ENCODE data around the gene TMEM63A. TPM values are rescaled to one million over a fixed set of nuclear protein-coding genes. Genes with fewer than 3 reads are reported as not detected.

TMEM63A gene
- total and polyA plus RNA-seq, 10 of the 15 experiments (the other 5 are each of a cell fraction or from before 2014, with no cell fraction given) = 1.3 to 33.5 (median 15.2) TPM

DNA sequence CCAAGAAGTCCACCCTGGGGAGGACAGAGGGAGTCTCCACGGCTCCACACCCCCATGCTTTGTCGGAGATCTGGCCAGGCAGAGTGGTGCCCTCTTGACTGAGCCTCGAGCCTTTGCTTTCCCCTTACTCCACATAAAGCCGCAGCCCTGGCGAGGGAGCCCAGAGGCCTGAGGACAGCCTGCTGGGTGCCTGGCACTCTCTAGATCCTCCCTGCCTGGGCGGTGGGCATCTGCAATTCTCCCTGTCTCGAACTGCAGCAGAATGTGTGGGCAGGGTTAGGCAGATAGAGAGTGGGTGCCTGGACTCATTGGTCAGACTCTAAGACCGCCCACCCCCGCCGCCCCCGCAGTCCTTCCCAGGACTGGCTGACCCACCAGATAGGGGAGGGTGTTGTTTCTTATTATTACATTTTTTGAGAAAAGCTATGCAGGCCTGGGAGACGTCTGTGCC lies 58.3 kb downstream of the TMEM63A start:
- CTCF ChIA-PET = interaction anchor here (0.6 kb wide), 1 partner anchor 15 kb away, joined by 3 read pairs; no protein-coding TSS in a partner anchor

DNA sequence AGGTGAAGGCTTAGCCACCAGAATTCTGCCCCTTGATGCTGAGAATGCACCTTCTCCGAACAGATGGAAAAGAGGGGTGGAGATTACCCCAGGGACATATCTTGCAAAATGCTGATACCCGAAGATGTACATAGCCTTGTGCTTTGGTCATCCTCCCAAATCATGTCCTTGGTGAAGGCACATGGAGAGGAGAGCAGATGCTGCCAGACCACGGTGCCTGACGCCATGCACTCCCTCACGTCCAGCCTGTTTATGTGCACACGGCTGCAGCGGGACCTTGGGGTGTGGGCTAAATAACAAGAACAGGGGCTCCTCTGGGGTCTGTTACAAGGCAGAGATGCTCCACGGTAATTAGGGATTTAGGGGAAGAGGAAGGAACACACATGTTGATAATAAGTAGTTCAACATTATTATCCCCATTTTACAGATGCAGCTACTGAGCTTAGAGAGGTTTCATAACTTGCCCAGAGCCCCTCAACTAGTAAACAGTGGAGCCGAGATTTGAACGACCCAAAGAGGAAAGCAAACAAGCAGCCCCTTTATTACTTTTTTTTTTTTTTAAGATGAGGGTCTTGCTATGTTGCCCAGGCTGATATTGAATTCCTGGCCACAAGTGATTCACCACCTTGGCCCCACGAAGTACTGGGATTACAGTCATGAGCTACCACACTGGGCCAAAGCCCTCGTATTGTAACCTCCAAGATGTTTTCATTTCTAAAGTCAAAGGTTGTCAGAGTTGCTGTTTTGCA lies 59.4 kb downstream of the TMEM63A start:
- H3K27me3 ChIP-seq (replicated peaks in 1 of 2; ENCODE audit: control insufficient read depth in 2 of 2, insufficient read depth in 2 of 2, low read length in 1 of 2) = no peaks in the 10 kb centered on the region
- H4K20me1 ChIP-seq (ENCODE audit: control insufficient read depth, insufficient read depth) = no peaks in the 10 kb centered on the region
- no peak for FAIRE-seq
- BruUV-seq (replicated peaks) = no TSS peak
- H3K79me2 ChIP-seq (ENCODE audit: control insufficient read depth, insufficient read depth, low read length) = no peaks in the 10 kb centered on the region
- no peak overlapping the region for H3K4me3 ChIP-seq
- WGBS (ENCODE audit: insufficient coverage, insufficient replicate concordance, low lambda C conversion rate, missing lambda C conversion rate) = 26% methylated on average over 12 of the region's 12 CpGs
- intact Hi-C loops (cut with micrococcal nuclease; ENCODE audit: unreplicated experiment) (no loop called here), in situ Hi-C loops (cut with MboI) (no loop called here)
- H3K9ac ChIP-seq (ENCODE audit: control insufficient read depth, insufficient read depth, low read length) = no peak overlapping the region
- ChIA-PET RAD21 (ENCODE audit: unreplicated experiment) (no interaction called here), SMC1A (ENCODE audit: uncharacterized antibody, unreplicated experiment) (no interaction called here), CTCF (no interaction called here), POLR2A (interaction anchor here (0.6 to 0.8 kb wide), 3 partner anchors 242 to 1360 kb away, joined by 3 to 4 read pairs (median 3); no protein-coding TSS in a partner anchor)
- no peaks in the 10 kb centered on the region for H3K9me3 ChIP-seq (replicated peaks; ENCODE audit: control insufficient read depth, insufficient read depth, low read length)
- no peak overlapping the region for H3K27ac ChIP-seq (ENCODE audit: control insufficient read depth, insufficient read depth)
- no peak overlapping the region for H3K4me2 ChIP-seq (ENCODE audit: control insufficient read depth, insufficient read depth)
- H3K4me1 ChIP-seq (ENCODE audit: control insufficient read depth, insufficient read depth, low read length) = no peaks in the 10 kb centered on the region
- H2AFZ ChIP-seq (ENCODE audit: control insufficient read depth, low read depth, low read length) = no peak overlapping the region
- no peak for ATAC-seq
- DNase-seq (ENCODE audit: low read depth, low spot score) = no peak
- no peaks in the 10 kb centered on the region for H3K36me3 ChIP-seq (ENCODE audit: control insufficient read depth in 2 of 2, insufficient read depth in 2 of 2, low read length in 1 of 2)
- TF ChIP-seq MTA2 (IDR thresholded peaks at IDR 0.05; ENCODE audit: low read depth) (no peak), CREB1 (IDR thresholded peaks at IDR 0.05; ENCODE audit: low read depth) (no peak), MEF2A (IDR thresholded peaks at IDR 0.05; ENCODE audit: insufficient read depth, low read depth, low read length) (no peak), HDGF (IDR thresholded peaks at IDR 0.05) (no peak), SMAD1 (IDR thresholded peaks at IDR 0.05; ENCODE audit: low read depth, partially characterized antibody) (no peak), RELA (IDR thresholded peaks at IDR 0.05; ENCODE audit: borderline replicate concordance, partially characterized antibody) (no peak), ZNF384 (IDR thresholded peaks at IDR 0.05; ENCODE audit: borderline replicate concordance, low read depth, low read length) (no peak)
- TF ChIP-seq, protein P1, sequence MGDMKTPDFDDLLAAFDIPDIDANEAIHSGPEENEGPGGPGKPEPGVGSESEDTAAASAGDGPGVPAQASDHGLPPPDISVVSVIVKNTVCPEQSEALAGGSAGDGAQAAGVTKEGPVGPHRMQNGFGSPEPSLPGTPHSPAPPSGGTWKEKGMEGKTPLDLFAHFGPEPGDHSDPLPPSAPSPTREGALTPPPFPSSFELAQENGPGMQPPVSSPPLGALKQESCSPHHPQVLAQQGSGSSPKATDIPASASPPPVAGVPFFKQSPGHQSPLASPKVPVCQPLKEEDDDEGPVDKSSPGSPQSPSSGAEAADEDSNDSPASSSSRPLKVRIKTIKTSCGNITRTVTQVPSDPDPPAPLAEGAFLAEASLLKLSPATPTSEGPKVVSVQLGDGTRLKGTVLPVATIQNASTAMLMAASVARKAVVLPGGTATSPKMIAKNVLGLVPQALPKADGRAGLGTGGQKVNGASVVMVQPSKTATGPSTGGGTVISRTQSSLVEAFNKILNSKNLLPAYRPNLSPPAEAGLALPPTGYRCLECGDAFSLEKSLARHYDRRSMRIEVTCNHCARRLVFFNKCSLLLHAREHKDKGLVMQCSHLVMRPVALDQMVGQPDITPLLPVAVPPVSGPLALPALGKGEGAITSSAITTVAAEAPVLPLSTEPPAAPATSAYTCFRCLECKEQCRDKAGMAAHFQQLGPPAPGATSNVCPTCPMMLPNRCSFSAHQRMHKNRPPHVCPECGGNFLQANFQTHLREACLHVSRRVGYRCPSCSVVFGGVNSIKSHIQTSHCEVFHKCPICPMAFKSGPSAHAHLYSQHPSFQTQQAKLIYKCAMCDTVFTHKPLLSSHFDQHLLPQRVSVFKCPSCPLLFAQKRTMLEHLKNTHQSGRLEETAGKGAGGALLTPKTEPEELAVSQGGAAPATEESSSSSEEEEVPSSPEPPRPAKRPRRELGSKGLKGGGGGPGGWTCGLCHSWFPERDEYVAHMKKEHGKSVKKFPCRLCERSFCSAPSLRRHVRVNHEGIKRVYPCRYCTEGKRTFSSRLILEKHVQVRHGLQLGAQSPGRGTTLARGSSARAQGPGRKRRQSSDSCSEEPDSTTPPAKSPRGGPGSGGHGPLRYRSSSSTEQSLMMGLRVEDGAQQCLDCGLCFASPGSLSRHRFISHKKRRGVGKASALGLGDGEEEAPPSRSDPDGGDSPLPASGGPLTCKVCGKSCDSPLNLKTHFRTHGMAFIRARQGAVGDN (IDR thresholded peaks at IDR 0.05) = no peak

More for the DNA sequence above, 58.3 kb downstream of the TMEM63A start:
- Histone ChIP-seq H3K4me1 (ENCODE audit: control insufficient read depth, insufficient read depth, low read length) (no peaks in the 10 kb centered on the region), H4K20me1 (ENCODE audit: control insufficient read depth, insufficient read depth) (no peaks in the 10 kb centered on the region), H3K79me2 (ENCODE audit: control insufficient read depth, insufficient read depth, low read length) (no peaks in the 10 kb centered on the region), H3K9me3 (replicated peaks; ENCODE audit: control insufficient read depth, insufficient read depth, low read length) (no peaks in the 10 kb centered on the region), H2AFZ (ENCODE audit: control insufficient read depth, low read depth, low read length) (no peak overlapping the region), H3K36me3 (ENCODE audit: control insufficient read depth in 2 of 2, insufficient read depth in 2 of 2, low read length in 1 of 2) (no peaks in the 10 kb centered on the region), H3K9ac (ENCODE audit: control insufficient read depth, insufficient read depth, low read length) (no peak overlapping the region), H3K4me2 (ENCODE audit: control insufficient read depth, insufficient read depth) (no peak overlapping the region), H3K4me3 (no peak overlapping the region), H3K27ac (ENCODE audit: control insufficient read depth, insufficient read depth) (no peak overlapping the region), H3K27me3 (replicated peaks in 1 of 2; ENCODE audit: control insufficient read depth in 2 of 2, insufficient read depth in 2 of 2, low read length in 1 of 2) (no peaks in the 10 kb centered on the region)
- ChIA-PET POLR2A (interaction anchor here (0.6 to 0.8 kb wide), 2 partner anchors 243 to 1361 kb away, joined by 3 to 4 read pairs; no protein-coding TSS in a partner anchor), SMC1A (ENCODE audit: uncharacterized antibody, unreplicated experiment) (no interaction called here), RAD21 (ENCODE audit: unreplicated experiment) (no interaction called here)
- FAIRE-seq = no peak
- DNase-seq (ENCODE audit: low read depth, low spot score) = no peak
- BruUV-seq (replicated peaks) = no TSS peak
- TF ChIP-seq, protein P2, sequence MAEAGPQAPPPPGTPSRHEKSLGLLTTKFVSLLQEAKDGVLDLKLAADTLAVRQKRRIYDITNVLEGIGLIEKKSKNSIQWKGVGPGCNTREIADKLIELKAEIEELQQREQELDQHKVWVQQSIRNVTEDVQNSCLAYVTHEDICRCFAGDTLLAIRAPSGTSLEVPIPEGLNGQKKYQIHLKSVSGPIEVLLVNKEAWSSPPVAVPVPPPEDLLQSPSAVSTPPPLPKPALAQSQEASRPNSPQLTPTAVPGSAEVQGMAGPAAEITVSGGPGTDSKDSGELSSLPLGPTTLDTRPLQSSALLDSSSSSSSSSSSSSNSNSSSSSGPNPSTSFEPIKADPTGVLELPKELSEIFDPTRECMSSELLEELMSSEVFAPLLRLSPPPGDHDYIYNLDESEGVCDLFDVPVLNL (IDR thresholded peaks at IDR 0.05; ENCODE audit: low read depth, low read length) = no peak
- WGBS (ENCODE audit: insufficient coverage, insufficient replicate concordance, low lambda C conversion rate, missing lambda C conversion rate) = 40% methylated on average over 12 of the region's 12 CpGs
- intact Hi-C loops (cut with micrococcal nuclease; ENCODE audit: unreplicated experiment) (no loop called here), in situ Hi-C loops (cut with MboI) (no loop called here)
- ATAC-seq = no peak
